Stimulated activated CD4-positive, alpha-beta T cell treated with anti-CD3 and anti-CD28 coated beads, Interleukin-15, amount 100 ng/mL, for 24 hours (primary cell): ENCODE data around the gene STAM.

Experiments
- DNase-seq: peaks from one replicate; pipeline ENCODE4 v3.0.0-alpha.2; 2020

STAM gene

GRCh38 chr10:17733620-17734019, 89.7 kb downstream of the STAM start:
- no peak for DNase-seq

- DNase-seq, result no peak
These were observed 90.6 kb downstream of the STAM start for GRCh38 chr10:17734432-17735080.

- no peak for DNase-seq
These were observed 91.4 kb downstream of the STAM start for GRCh38 chr10:17735166-17735941.

DNA sequence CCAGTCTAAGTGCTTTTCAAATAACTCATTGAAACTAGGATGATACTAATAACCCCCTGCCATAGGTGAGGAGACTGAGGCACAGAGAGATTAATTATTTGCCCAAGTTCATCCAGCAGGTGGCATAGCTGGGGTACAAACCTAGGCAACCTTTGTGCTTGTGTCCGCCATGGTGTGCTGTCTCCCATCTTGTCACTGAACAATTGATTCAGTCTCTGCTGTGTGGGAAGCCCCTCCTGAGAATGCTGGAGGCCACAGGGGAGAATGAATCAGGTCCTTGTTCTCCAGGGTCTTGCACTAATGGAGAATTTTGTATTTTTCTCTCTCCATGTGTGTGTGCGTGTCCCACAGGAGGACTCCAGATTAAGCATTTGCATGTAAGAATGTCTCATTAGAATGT, 92.3 kb downstream of the STAM start:
- no peak for DNase-seq

DNA sequence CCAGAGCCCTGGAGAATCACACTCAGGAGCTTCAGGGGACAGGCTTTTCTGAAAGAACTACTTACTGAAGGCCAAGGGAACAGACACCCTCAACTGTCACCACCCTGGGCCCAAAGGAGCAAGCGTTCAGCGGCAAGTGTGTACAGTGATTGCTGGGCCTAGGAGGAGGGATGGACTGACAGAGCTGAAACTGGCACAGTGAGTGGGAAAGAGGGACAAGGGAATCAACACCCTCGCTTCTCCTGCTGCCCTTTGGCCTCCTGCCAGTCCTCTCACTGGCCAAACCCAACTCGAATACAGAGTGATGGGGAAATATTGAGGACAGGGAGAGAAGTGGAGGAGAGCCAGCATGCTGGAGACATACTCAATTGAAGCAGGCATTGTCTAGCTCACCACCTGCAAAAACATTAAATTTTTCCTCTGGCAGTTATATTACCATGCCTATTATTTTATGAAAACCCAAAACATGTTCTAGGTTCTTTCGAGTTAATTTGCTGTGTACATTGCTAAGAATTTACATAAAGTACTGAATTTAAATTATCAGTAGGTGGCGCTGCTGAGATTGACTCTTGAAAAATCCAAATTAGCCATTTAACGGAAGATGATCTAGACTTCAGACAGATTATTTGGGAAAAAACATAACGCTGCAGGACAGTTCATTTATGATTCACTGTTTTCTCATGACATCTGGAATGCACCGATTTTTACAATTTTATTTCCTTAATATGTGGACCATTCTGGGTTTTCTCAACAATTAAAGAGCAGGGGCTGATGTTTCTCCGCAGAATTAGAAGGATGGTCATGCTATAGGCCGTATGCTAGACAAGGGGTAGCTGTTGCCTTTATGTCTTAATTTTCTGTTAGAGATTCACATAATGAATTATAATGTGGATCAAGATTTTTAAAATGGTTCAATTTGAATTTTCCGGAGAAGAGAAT, 93.3 kb downstream of the STAM start:
- DNase-seq, result no peak

DNA sequence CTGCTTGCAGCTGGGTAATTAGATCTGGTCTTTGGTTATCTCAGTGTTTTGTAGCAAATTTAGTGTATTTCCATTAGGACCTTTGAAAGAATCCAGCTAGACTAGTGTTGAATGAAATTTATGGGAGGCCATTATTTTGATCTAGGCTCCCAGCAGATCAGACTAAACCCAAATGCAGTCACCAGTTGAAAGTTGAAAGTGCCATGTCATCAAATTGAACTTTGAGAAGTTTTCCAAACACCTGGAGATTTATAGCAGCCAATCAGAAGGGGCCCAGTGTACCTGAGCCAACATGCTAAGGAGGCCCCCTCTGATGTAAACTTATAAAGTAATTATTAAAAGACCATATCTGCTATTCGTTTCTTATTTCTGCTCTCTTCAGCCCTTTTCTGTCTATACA, 96.7 kb downstream of the STAM start:
- DNase-seq, result no peak

DNA sequence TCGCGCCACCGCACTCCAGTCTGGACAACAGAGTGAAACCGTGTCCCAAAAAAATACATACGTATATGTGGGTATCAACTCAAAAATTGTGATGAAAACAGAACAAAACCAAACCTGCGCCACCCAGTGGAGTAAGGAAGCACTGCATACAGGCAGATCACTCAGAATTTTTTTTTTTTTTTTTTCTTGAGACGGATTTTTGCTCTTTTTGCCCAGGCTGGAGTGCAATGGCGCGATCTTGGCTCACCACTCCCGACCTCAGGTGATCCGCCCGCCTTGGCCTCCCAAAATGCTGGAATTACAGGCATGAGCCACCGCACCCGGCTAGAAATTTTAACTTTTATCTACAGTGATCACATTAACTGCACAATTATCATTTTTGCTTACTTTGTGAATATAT, 99.0 kb downstream of the STAM start:
- DNase-seq, result peak; percentile 81

DNA sequence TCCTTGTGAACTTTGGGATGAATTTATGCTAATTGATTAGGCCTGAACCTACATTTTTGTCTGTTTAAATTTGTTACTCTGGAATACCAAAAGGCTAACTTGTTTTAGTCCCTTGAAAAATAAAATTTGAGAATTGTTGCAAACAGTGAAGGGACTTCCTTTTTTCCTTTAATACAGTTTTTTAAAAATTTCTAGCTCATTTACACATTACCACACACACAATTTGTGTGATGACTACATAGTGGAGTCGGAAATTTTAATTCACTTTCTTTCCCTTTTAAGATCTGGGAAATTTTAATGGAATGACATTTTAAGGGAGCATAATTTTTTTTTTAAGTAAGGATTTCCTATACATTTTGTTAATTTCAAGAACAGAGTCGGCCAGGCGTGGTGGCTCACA, 99.5 kb downstream of the STAM start:
- no peak for DNase-seq

DNA sequence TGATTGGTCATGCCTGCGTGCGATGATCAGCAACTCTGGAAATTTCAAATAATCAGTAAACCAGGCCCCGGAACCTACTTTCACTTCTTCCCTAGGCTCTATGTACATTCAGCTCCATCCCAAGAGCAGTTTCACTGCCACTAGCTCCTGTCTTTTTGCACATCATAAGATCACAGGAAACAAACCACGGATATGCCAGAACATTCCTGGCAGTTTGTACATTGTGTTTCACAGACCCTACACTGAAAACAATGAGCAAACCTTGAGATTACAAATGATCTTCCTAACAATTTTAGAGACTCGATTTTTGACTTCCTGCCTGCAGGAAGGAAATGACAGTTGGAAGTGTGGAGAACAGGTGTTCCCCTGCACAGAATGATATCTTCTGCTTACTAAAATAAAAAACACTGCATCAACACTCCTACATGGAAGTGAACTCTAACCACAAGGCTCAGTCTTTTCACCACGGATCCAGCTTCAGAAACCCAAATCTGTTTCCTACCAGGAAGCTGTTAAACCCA, 100.5 kb downstream of the STAM start:
- no peak for DNase-seq

- no peak for DNase-seq
These were observed 104.1 kb downstream of the STAM start for GRCh38 chr10:17747883-17748550.

GRCh38 chr10:17749890-17750289, 105.9 kb downstream of the STAM start:
- DNase-seq, result no peak

DNA sequence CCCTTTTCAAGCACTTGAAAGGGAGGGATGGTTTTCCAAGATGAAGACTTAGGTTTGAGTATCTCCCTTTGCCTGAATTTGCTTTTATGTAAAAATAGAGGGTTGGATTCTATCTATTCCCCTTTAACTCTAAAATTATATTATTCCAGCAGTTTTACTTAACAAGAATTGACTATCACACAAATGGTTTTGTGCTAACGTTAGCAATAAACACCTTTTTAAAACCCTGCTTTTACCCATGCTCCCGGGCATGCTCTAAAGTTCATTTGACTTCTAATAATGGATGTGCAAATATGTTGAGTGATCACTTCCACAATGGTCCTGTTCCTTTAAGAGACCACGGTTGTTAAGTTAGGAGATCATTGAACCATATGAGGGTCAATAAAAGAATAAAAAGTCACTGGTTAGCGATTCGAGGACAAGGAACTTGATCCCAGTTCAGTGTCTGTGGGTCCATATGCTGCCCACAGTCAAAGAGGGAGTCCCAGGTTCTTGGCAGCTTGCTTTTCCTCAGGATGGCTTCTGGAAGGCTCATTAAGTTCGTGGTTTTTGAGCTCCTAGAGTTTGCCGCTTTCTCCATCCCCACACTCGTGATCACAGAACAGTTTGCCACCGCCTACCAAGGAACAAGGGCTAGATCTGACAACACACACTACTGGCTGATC, 108.0 kb downstream of the STAM start, which contains the start of gene TMEM236:
Gene TMEM236, plus strand, starts transcription at position 421 of the 665 bp plus-strand sequence. Its CDS starts 95 bp downstream, at position 516.
- no peak for DNase-seq

DNA sequence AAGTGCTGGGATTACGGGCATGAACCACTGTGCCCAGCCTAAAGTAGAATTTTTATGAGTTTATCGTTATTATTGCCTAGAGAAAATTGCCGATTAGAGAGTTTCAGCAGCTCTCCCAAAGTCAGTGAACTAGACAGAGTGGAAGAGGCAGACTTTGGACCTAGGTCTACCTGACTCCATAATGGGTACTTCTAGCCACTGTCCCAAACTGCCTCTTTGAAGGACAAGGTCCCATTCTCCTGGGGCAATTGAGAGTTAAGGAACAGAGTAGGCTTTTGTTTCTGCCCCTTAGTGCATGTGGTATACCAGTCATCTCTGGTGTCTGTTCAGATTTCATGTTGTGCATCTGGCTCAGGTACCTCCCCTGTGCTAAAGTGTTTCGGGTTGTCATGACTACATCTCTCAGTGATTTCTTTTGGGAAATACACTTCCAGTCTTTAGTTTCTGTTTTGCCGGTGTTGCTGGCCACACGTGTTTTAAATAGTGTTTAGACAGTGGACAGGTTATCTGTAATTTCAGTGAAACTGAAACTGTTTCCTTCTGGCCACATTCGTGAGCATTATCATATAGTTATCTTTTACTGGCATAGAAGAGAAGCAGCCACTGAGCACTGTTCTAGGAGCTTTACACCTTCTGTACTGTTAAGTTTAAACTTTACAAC, 112.7 kb downstream of the STAM start:
- DNase-seq, result no peak

- no peak for DNase-seq
These were observed 114.2 kb downstream of the STAM start for GRCh38 chr10:17758200-17758599.

- no peak for DNase-seq
These were observed 114.9 kb downstream of the STAM start for GRCh38 chr10:17758896-17759295.

DNA sequence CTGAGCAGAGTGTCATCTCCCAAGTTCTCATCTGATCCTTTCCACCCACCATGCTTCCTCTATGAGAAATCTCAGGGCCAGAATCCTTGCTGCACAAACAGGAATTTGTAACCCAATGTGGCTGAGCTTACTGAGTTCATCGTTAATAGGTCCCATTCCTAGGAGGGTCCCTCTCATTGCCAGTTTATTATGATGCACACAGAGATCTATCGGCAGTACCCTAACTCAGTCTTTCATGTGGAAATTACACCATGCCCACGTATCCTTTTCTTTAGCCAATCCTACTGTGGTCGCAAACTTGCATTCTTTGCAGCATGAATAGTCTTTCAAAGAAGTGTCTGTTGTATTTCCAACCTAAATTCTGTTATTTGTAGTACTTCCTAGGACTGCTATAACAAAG, 120.2 kb downstream of the STAM start:
- DNase-seq, result no peak

DNA sequence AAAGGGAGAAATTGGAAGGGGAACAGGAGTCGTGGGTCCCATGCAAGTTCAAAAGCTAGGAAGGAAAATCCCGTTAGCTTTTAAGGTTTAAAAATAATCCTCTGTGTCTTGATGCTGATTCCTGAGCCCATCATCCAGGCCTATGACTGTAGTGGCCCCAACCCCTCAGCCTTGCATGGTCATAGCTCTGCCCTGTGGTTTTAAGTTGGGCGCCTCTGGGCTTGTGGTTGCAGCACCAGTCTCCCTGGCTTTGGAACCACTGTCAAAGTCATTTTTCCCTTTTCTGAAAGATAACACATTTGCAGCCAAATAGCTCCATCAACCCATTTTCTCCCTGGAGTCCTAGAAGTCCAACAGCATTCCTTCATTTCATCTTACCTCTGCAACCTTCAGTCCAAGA, 121.7 kb downstream of the STAM start:
- no peak for DNase-seq
